Measurements from ENCODE around the gene LMF2.

Gene LMF2

GRCh38 chr22:50483977-50484853, 23.3 kb downstream of the LMF2 start:
- in situ Hi-C loops (cut with HindIII; ENCODE audit: low sequenced_read_pairs) = no loop called here

DNA sequence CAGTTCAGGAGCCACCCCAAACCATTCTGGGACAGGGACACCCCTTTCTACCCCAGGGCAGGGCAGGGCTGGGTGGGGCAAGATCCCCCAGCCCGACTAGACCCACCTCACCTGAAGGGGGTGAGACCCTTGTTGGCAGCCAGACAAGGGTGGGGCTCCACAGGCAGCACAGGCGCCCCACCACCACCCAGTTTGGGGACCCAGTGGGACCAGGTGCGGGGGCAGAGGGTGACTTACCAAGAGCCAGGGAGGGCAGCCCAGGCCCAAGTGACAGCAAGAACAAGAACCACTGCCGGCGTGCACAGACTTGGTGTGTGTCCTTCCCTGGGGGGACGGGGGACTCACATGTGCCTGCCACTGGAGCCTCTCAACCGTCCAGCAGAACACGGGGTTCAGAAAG, 23.9 kb downstream of the LMF2 start:
- in situ Hi-C loops (cut with HindIII; ENCODE audit: low sequenced_read_pairs) = no loop called here

GRCh38 chr22:50483106-50483505, 24.4 kb downstream of the LMF2 start:
- in situ Hi-C loops (cut with HindIII; ENCODE audit: low sequenced_read_pairs) = no loop called here

DNA sequence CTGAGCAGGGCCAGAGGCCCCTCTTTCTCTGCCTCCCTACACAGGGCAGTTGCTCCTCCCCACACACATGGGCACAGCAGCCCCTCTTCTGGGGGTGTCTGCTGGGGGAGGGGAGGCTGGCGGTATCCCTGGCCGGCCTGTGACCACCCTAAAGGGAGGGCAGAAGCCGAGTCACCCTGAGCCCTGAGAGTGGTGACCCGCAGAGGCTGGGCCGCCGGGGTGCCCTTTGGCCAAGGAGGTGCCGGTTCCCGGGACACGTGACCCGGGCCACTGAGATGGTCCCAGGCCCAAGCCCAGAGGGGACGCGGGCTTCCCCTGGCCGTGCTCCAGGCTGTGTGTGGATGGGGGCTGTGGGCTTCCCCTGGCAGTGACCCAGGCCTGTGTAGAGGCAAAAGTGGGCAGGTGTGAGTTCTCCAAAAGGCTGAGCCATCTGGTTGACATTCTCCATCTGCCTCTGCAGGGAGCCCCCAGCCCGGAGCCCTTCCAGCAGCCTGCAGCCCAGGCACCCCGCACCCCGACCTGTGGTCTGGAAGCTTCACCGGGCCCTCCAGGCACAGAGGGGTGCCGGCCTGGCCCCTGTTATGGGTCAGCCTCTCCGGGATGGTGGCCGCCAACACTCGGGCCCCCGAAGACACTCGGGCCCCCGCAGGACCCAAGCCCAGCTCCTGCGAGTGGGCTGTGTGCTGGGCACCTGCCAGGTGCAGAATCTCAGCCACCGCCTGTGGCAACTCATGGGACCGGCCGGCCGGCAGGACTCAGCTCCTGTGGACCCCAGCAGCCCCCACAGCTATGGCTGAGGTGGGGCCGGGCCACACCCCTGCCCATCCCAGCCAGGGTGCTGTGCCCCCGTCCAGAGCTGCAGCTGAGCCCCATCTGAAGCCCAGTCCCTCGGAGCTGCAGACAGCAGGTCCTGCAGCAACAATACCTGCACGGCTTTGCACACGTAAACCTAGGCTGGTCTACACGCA, 25.1 kb downstream of the LMF2 start:
- in situ Hi-C loops (cut with HindIII; ENCODE audit: low sequenced_read_pairs) = no loop called here

- in situ Hi-C loops (cut with HindIII; ENCODE audit: low sequenced_read_pairs) = no loop called here
Measured at GRCh38 chr22:50481440-50482106, 25.9 kb downstream of the LMF2 start, which contains the start of gene ADM2. Gene ADM2, plus strand, starts transcription at chr22:50481543. Its CDS starts 305 bp downstream, at chr22:50481848.

GRCh38 chr22:50481045-50481439, 26.5 kb downstream of the LMF2 start:
- in situ Hi-C loops (cut with HindIII; ENCODE audit: low sequenced_read_pairs) = no loop called here

DNA sequence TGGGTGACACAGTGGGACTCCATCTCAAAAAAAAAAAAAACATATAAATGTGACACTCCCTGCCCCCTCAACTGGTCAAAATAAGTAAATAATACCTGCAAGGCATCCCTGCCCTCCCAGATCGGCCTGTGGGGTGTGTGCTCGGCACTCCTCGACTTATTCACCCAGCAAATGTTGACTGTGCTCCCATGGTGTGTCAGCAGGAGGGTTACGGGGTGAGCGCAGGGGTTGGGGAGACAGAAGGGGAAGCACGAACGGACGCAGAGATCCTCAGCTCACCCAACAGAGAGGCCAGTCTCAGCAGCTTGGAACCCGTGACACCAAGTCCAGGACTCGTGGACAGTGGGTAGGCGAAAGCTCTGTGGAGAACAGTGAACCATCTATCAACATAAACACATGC, 27.8 kb downstream of the LMF2 start:
- in situ Hi-C loops (cut with HindIII; ENCODE audit: low sequenced_read_pairs) = no loop called here

DNA sequence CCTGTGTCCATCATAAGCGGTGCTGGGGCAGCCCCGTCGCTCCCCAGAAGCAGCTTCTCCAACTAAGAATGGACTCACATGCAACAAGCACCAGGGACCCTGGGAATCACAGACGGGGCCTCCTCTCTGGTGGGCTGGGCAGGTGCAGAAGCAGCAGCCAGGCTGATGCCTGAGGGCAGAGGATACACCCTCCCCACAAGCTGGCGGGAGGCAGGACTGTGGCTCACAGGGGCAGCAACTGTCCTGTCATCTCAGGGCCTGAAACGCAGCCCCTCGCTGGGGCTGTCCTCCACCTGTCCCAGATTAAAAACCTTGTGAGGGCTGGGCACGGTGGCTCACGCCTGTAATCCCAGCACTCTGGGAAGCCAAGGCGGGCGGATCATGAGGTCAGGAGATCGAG, 29.6 kb downstream of the LMF2 start:
- in situ Hi-C loops (cut with HindIII; ENCODE audit: low sequenced_read_pairs) = no loop called here

- in situ Hi-C loops (cut with HindIII; ENCODE audit: low sequenced_read_pairs) = no loop called here
Measured at GRCh38 chr22:50476868-50477267, 30.6 kb downstream of the LMF2 start.

- in situ Hi-C loops (cut with HindIII; ENCODE audit: low sequenced_read_pairs) = no loop called here
Measured at GRCh38 chr22:50475652-50476002, 31.9 kb downstream of the LMF2 start.

- in situ Hi-C loops (cut with HindIII; ENCODE audit: low sequenced_read_pairs) = no loop called here
Measured at GRCh38 chr22:50474710-50475651, 32.5 kb downstream of the LMF2 start, which contains the start of gene SBF1. Gene SBF1, minus strand, starts transcription at chr22:50475035. Its CDS starts 195 bp downstream, at chr22:50474840.

GRCh38 chr22:50473855-50474671, 33.4 kb downstream of the LMF2 start:
- in situ Hi-C loops (cut with HindIII; ENCODE audit: low sequenced_read_pairs) = no loop called here

DNA sequence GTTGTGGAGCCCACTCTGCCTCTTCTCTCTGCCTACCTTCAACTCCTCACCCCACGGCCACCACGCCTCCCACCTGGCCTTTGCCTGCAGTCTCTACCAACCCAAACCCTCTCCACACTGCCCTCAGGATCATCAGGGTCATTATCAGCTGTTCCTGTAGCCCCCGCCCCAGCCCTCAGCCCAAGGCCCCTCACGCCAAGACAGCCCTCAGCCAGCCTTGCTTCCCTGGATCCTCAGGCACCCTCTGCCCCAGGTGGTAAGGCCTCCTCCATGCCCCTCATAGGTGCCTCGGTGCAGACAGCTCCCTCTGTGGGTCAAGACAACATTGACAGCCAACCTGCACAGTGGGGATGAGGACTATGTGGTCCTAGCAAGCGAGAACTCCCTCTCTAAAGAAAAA, 34.4 kb downstream of the LMF2 start:
- in situ Hi-C loops (cut with HindIII; ENCODE audit: low sequenced_read_pairs) = no loop called here

GRCh38 chr22:50471962-50472361, 35.5 kb downstream of the LMF2 start:
- in situ Hi-C loops (cut with HindIII; ENCODE audit: low sequenced_read_pairs) = no loop called here

DNA sequence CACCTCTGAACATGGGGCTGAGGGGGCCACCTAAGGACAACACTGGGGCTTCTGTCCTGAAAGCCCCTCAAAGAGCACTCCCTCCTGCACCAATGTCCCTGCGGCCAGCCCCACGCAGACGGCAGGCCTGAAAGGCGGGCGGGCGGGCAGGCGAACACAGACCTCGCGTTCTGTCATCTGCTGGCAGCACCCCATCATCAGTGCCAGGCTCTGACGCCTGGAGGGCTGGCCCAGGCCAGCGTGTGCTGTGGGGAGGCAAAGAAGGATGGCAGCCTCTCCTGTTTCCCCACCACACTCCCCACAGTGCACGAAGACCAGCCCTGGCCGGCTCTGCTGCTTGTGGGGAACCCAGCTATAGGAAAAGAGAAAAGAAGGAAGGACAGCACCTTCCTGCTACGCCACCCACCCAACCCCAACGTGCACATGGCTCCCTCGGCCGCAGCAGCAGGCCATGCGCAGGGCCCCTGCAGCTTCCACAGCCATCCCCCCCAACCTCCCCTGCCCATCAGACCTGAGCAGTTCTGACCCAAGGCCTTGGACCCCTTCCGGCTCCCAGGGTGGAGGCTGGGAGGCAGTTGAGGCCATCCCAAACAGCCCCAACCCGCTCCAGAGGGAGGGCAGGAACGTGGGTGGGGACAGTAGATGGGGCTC, 36.2 kb downstream of the LMF2 start:
- in situ Hi-C loops (cut with HindIII; ENCODE audit: low sequenced_read_pairs) = no loop called here

GRCh38 chr22:50470491-50470890, 37.0 kb downstream of the LMF2 start:
- in situ Hi-C loops (cut with HindIII; ENCODE audit: low sequenced_read_pairs) = no loop called here

- in situ Hi-C loops (cut with HindIII; ENCODE audit: low sequenced_read_pairs) = no loop called here
Measured at GRCh38 chr22:50469377-50470305, 37.9 kb downstream of the LMF2 start.

- in situ Hi-C loops (cut with HindIII; ENCODE audit: low sequenced_read_pairs) = no loop called here
Measured at GRCh38 chr22:50468626-50469025, 38.9 kb downstream of the LMF2 start.

All from DLD1 (cell line).